ENCODE data around the gene ITSN2. TPM values are rescaled to one million over a fixed set of nuclear protein-coding genes. Genes with fewer than 3 reads are reported as not detected.

ITSN2 gene
- polyA plus RNA-seq, 1 donor from 2014 or later = 10.6 TPM

GRCh38 chr2:24265212-24265611 is 95.1 kb downstream of the ITSN2 start:
- H3F3A ChIP-seq (ENCODE audit: insufficient read depth, low read length, poor library complexity, severe bottlenecking) = no peaks in the 10 kb centered on the region
- TF ChIP-seq MXI1 (conservative IDR thresholded peaks at IDR 0.05; ENCODE audit: poor library complexity, severe bottlenecking) (no peak), REST (IDR thresholded peaks at IDR 0.05; ENCODE audit: borderline replicate concordance) (no peak), RAD21 (conservative IDR thresholded peaks at IDR 0.05) (no peak), TAF1 (IDR thresholded peaks at IDR 0.05; ENCODE audit: low read depth) (no peak), SMC3 (conservative IDR thresholded peaks at IDR 0.05; ENCODE audit: poor library complexity) (no peak), POLR2AphosphoS5 (IDR thresholded peaks at IDR 0.05) (no peak), EZH2 (IDR thresholded peaks at IDR 0.05; ENCODE audit: borderline replicate concordance, insufficient read depth, low read length, poor library complexity, severe bottlenecking) (no peak), CTCF (IDR thresholded peaks at IDR 0.05; ENCODE audit: poor library complexity, severe bottlenecking) (no peak)
- H3K79me2 ChIP-seq (replicated peaks; ENCODE audit: insufficient read depth, low read length) = no peaks in the 10 kb centered on the region

GRCh38 chr2:24262421-24262970 is 97.8 kb downstream of the ITSN2 start:
- H3K27me3 ChIP-seq (ENCODE audit: insufficient read depth, low read depth, low read length) = no peaks in the 10 kb centered on the region
- H3K9ac ChIP-seq (ENCODE audit: low read length) = no peak overlapping the region
- no peaks in the 10 kb centered on the region for H4K20me1 ChIP-seq (ENCODE audit: insufficient read depth)
- no peak for TF ChIP-seq EP300 (conservative IDR thresholded peaks at IDR 0.05; ENCODE audit: poor library complexity, severe bottlenecking)
- H3K79me2 ChIP-seq (replicated peaks; ENCODE audit: insufficient read depth, low read length) = no peaks in the 10 kb centered on the region
- H3F3A ChIP-seq (ENCODE audit: insufficient read depth, low read length, poor library complexity, severe bottlenecking) = no peaks in the 10 kb centered on the region
- no peaks in the 10 kb centered on the region for H3K36me3 ChIP-seq (ENCODE audit: insufficient read depth, low read length)
- no peaks in the 10 kb centered on the region for H3K9me3 ChIP-seq (ENCODE audit: low read length)
- H2AFZ ChIP-seq (ENCODE audit: low read depth, low read length) = no peak overlapping the region
- no peak overlapping the region for H3K27ac ChIP-seq (ENCODE audit: low read length)
- H3K4me3 ChIP-seq (ENCODE audit: low read length) = no peak overlapping the region
- no peak overlapping the region for H3K4me2 ChIP-seq (ENCODE audit: low read length)
- no peaks in the 10 kb centered on the region for H3K9me2 ChIP-seq (ENCODE audit: insufficient read depth, low read length)

More at GRCh38 chr2:24265212-24265611, 95.1 kb downstream of the ITSN2 start:
- Histone ChIP-seq H3K27me3 (ENCODE audit: insufficient read depth, low read depth, low read length) (no peaks in the 10 kb centered on the region), H3K9ac (ENCODE audit: low read length) (no peak overlapping the region), H3K27ac (ENCODE audit: low read length) (no peak overlapping the region), H3K9me2 (ENCODE audit: insufficient read depth, low read length) (no peaks in the 10 kb centered on the region), H2AFZ (ENCODE audit: low read depth, low read length) (no peak overlapping the region), H3K4me3 (ENCODE audit: low read length) (no peak overlapping the region), H4K20me1 (ENCODE audit: insufficient read depth) (no peaks in the 10 kb centered on the region), H3K4me2 (ENCODE audit: low read length) (no peak overlapping the region), H3K36me3 (ENCODE audit: insufficient read depth, low read length) (no peaks in the 10 kb centered on the region), H3K9me3 (ENCODE audit: low read length) (no peaks in the 10 kb centered on the region)

GRCh38 chr2:24261441-24261840 is 98.9 kb downstream of the ITSN2 start:
- no peaks in the 10 kb centered on the region for H3K27me3 ChIP-seq (ENCODE audit: insufficient read depth, low read depth, low read length)
- TF ChIP-seq REST (IDR thresholded peaks at IDR 0.05; ENCODE audit: borderline replicate concordance) (no peak), EZH2 (IDR thresholded peaks at IDR 0.05; ENCODE audit: borderline replicate concordance, insufficient read depth, low read length, poor library complexity, severe bottlenecking) (no peak)

More at GRCh38 chr2:24261441-24261840, 98.9 kb downstream of the ITSN2 start:
- H3K4me2 ChIP-seq (ENCODE audit: low read length) = no peak overlapping the region
- H3K9ac ChIP-seq (ENCODE audit: low read length) = no peak overlapping the region
- H3K79me2 ChIP-seq (replicated peaks; ENCODE audit: insufficient read depth, low read length) = no peaks in the 10 kb centered on the region
- no peaks in the 10 kb centered on the region for H3K9me2 ChIP-seq (ENCODE audit: insufficient read depth, low read length)
- no peaks in the 10 kb centered on the region for H3K36me3 ChIP-seq (ENCODE audit: insufficient read depth, low read length)
- no peak overlapping the region for H2AFZ ChIP-seq (ENCODE audit: low read depth, low read length)
- no peak overlapping the region for H3K27ac ChIP-seq (ENCODE audit: low read length)
- no peaks in the 10 kb centered on the region for H3K9me3 ChIP-seq (ENCODE audit: low read length)
- no peaks in the 10 kb centered on the region for H3F3A ChIP-seq (ENCODE audit: insufficient read depth, low read length, poor library complexity, severe bottlenecking)
- no peaks in the 10 kb centered on the region for H4K20me1 ChIP-seq (ENCODE audit: insufficient read depth)
- no peak overlapping the region for H3K4me3 ChIP-seq (ENCODE audit: low read length)
